ENCODE data around the gene UIMC1.

DNA sequence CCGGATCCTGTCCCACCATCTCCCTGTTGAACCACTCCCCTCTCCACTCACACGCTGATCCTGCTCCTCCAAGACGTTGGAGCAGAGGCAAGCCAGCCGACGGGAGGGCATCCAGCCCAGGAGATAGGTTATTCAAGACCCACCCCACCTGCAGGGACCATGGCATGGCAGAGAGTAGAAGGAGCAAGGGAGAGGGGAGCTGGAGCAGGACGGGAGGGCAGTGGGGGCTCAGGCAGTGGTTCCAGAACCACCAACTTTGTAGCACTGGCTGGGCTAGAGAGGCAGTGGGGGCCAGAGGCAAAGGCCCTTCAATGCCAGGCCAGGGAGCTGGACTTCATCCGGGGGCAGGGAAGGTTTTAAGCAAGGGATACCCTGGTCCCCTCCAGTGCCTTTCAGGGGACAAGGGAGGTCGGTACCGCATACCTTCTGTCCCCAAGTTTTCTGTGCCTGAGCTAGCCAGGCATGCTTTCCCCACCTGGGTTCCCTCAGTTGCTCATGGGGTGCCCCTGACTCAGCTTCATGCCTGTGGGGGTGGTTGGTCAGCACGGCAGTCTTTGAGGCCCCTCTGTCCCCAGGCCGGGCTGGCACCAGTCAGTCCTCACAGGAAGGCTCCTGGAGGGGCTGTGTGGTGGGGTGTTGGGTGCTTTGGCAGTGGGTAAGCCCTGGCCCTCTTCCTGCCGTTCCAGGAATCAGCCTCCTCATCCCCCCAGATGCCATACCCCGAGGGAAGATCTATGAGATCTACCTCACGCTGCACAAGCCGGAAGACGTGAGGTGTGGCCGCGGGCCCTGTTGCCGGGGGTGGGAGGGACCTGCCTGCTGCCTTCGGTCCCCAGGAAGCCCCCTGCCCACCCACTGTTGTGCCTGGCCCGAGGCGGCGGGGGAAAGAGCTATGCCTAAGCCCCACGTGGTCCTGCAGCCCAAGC is 129.8 kb downstream of the UIMC1 start:
- TF ChIP-seq POLR2A (IDR thresholded peaks at IDR 0.05) (no peak), EP300 (IDR thresholded peaks at IDR 0.05) (no peak)
- TF ChIP-seq, protein P1, sequence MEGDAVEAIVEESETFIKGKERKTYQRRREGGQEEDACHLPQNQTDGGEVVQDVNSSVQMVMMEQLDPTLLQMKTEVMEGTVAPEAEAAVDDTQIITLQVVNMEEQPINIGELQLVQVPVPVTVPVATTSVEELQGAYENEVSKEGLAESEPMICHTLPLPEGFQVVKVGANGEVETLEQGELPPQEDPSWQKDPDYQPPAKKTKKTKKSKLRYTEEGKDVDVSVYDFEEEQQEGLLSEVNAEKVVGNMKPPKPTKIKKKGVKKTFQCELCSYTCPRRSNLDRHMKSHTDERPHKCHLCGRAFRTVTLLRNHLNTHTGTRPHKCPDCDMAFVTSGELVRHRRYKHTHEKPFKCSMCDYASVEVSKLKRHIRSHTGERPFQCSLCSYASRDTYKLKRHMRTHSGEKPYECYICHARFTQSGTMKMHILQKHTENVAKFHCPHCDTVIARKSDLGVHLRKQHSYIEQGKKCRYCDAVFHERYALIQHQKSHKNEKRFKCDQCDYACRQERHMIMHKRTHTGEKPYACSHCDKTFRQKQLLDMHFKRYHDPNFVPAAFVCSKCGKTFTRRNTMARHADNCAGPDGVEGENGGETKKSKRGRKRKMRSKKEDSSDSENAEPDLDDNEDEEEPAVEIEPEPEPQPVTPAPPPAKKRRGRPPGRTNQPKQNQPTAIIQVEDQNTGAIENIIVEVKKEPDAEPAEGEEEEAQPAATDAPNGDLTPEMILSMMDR (IDR thresholded peaks at IDR 0.05) = no peak

All from stomach (tissue), 4 donors.